Smooth muscle cell (in vitro differentiated cells): Measurements from ENCODE around the gene COL4A1. TPM values are rescaled to one million over a fixed set of nuclear protein-coding genes. Genes with fewer than 3 reads are reported as not detected.

Experiments
- DNase-seq: peaks from one replicate; lab custom pipeline; 2025; ENCODE audit not compliant: unreplicated experiment; lab: John Stamatoyannopoulos, UW
- H2AFZ ChIP-seq: fragments of 200-600 bp; sonication (generic); 2 replicates; pipeline ENCODE4 v1.6.0; 2016; ENCODE audit warnings: antibody characterized with exemption, low read depth, mild to moderate bottlenecking
- H3F3A ChIP-seq: fragments of 200-600 bp; sonication (generic); 2 replicates; pipeline ENCODE4 v1.6.0; 2017; ENCODE audit warnings: antibody characterized with exemption, low read depth
- H3K27ac ChIP-seq: fragments of 200-600 bp; sonication (generic); 2 replicates; pipeline ENCODE4 v1.5.1; 2016; ENCODE audit warnings: low read depth, mild to moderate bottlenecking
- H3K27me3 ChIP-seq: fragments of 200-600 bp; sonication (generic); 2 replicates; pipeline ENCODE4 v1.6.1; 2016; ENCODE audit warnings: low read depth, mild to moderate bottlenecking
- H3K36me3 ChIP-seq: fragments of 200-600 bp; sonication (generic); 2 replicates; pipeline ENCODE4 v1.5.1; 2016; ENCODE audit warnings: low read depth
- H3K4me1 ChIP-seq: fragments of 200-600 bp; sonication (generic); 2 replicates; pipeline ENCODE4 v1.5.1; 2016; ENCODE audit warnings: low read depth
- H3K4me2 ChIP-seq: fragments of 200-600 bp; sonication (generic); 2 replicates; pipeline ENCODE4 v1.6.0; 2016; ENCODE audit warnings: mild to moderate bottlenecking
- H3K4me3 ChIP-seq: fragments of 200-600 bp; sonication (generic); 2 replicates; pipeline ENCODE4 v1.5.1; 2016; ENCODE audit warnings: mild to moderate bottlenecking
- H3K79me2 ChIP-seq: fragments of 200-600 bp; sonication (generic); 2 replicates; pipeline ENCODE4 v1.6.0; 2016; ENCODE audit warnings: low read depth, mild to moderate bottlenecking
- H3K9ac ChIP-seq: fragments of 200-600 bp; sonication (generic); 2 replicates; pipeline ENCODE4 v1.6.0; 2016; ENCODE audit warnings: low read depth
- H3K9me3 ChIP-seq: fragments of 200-600 bp; sonication (generic); replicated peaks from 2 replicates; pipeline ENCODE4 v1.5.1; 2016; ENCODE audit warnings: low read depth
- H4K20me1 ChIP-seq: fragments of 200-600 bp; sonication (generic); 2 replicates; pipeline ENCODE4 v1.6.0; 2016; ENCODE audit warnings: low read depth
- WGBS: methylation state at CpG from one replicate; pipeline ENCODE4 v1.1.7; 2016; ENCODE audit warnings: low lambda C conversion rate; 5-methylcytosine and 5-hydroxymethylcytosine counted together
- polyA plus RNA-seq: library from polyadenylated mRNA; unstranded; fragments of >200 nt; fragmentation: Nextera tagmentation; extraction: Ambion mirVana; gene quantifications from 2 replicates; pipeline ENCODE4 v1.2.1, GENCODE V29; 2016
- total RNA-seq: library from RNA; depleted of rRNA; stranded (reverse); fragments of >200 nt; gene quantifications from 2 replicates; pipeline ENCODE4 v1.2.3, GENCODE V29; 2014
- TF ChIP-seq, protein P1 (sequence below): fragments of 200-600 bp; sonication (generic); IDR thresholded peaks from 2 replicates; pipeline ENCODE4 v1.5.1; 2017; ENCODE audit warnings: borderline replicate concordance, mild to moderate bottlenecking, antibody characterized with exemption; ENCODE audit not compliant: insufficient read depth, poor library complexity, severe bottlenecking

COL4A1 gene
- 4,372 and 5,353 TPM in 2 replicates for total RNA-seq
- polyA plus RNA-seq, result 1,844 and 2,409 TPM in 2 replicates

DNA sequence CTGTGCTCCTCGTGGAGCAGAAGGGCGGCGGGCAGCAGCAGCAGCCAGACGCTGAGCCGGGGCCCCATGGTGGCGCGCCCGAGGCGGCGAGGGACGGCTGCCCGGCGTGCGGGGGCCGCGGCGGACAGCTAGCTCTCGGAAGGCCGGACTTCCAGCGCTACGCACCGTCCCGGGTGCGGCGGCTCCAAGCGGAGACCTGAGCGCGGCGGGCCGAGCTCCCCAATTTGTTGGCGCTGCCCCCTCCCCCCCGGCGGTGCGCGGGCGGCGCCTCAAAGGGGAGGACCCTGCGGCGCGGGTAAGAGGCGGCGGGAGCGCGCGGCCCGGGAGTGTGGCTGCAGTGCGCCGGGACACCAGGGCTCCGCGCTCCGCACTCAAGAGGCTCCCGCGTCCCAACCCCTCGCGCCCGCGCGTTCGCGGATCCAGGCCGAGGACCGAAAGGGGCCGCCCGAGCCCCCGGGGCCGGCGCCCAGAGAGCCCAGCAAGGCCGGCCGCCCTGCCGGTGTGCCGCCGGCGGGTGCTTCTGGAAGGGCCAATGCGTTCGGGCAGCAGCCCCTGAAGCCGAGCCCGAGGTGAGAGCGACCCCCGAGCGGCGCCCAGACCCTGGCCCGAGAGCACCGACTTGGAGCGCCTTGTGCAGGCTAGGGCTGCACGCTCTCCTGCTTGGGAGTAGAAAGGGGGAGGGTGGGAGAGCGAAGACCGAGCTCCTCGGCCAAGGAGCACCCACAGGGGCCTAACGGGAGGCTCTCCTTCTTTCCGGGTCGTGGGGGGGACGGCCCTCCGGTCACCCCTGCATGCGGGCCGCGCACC is at the start of gene COL4A1, which contains the start of gene COL4A2:
TSS of gene COL4A1 (minus strand) at position 198 of the 807 bp plus-strand sequence. CDS start at position 68, 130 bp downstream.
TSS of gene COL4A2 (plus strand) at position 325 of the 807 bp plus-strand sequence. CDS start 620 bp downstream, outside the sequence.
- H3F3A ChIP-seq, result peaks cover 78% of the 10 kb centered on the region
- H3K27ac ChIP-seq, result peak within 1 kb of the TSS; percentile 94
- DNase-seq, result no peak
- no peaks in the 10 kb centered on the region for H3K9me3 ChIP-seq
- TF ChIP-seq, protein P1, sequence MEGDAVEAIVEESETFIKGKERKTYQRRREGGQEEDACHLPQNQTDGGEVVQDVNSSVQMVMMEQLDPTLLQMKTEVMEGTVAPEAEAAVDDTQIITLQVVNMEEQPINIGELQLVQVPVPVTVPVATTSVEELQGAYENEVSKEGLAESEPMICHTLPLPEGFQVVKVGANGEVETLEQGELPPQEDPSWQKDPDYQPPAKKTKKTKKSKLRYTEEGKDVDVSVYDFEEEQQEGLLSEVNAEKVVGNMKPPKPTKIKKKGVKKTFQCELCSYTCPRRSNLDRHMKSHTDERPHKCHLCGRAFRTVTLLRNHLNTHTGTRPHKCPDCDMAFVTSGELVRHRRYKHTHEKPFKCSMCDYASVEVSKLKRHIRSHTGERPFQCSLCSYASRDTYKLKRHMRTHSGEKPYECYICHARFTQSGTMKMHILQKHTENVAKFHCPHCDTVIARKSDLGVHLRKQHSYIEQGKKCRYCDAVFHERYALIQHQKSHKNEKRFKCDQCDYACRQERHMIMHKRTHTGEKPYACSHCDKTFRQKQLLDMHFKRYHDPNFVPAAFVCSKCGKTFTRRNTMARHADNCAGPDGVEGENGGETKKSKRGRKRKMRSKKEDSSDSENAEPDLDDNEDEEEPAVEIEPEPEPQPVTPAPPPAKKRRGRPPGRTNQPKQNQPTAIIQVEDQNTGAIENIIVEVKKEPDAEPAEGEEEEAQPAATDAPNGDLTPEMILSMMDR, result no peak
- peak within 1 kb of the TSS; percentile 90 for H3K9ac ChIP-seq
- H3K4me2 ChIP-seq, result peak within 1 kb of the TSS; percentile 97
- H3K4me1 ChIP-seq, result peaks cover 53% of the 10 kb centered on the region
- H4K20me1 ChIP-seq, result peaks cover 98% of the 10 kb centered on the region
- peak within 1 kb of the TSS; percentile 93 for H3K4me3 ChIP-seq
- WGBS, result 1% methylated on average over 74 of the region's 96 CpGs
- no peaks in the 10 kb centered on the region for H3K36me3 ChIP-seq
- H3K27me3 ChIP-seq, result no peaks in the 10 kb centered on the region
- peaks cover 100% of the 10 kb centered on the region for H3K79me2 ChIP-seq
- H2AFZ ChIP-seq, result no peak within 1 kb of the TSS

DNA sequence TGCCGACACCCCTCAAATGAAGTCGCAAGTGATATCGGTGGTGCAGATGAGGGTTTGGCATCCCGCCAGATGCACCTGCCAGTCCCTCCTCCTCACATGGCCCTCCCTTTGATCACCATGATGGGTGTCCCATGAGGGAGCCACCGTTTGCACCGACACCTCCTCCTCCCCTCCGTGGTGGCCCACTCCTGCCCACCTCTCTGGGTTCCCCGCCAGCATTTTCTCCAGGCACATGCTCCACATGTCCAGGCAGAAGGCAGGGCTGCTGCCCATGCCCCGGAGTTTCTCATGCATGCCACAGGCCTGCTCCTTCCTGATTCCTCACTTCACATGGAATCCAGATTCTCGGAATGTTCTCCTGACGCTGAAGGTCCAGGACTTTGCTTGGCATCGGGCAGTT is 49.4 kb upstream of the COL4A1 start:
- 89% methylated on average over 12 of the region's 12 CpGs for WGBS
- Histone ChIP-seq H3K79me2 (peaks cover 88% of the 10 kb centered on the region), H4K20me1 (peaks cover 61% of the 10 kb centered on the region), H3K4me1 (peaks cover 15% of the 10 kb centered on the region), H3F3A (peaks cover 71% of the 10 kb centered on the region), H3K9ac (no peak overlapping the region), H3K27ac (peak overlapping the region; percentile 97), H2AFZ (no peak overlapping the region), H3K4me3 (no peak overlapping the region), H3K9me3 (no peaks in the 10 kb centered on the region), H3K27me3 (no peaks in the 10 kb centered on the region), H3K36me3 (peaks cover 4% of the 10 kb centered on the region), H3K4me2 (no peak overlapping the region)
- TF ChIP-seq, protein P1, result no peak
- DNase-seq, result no peak

DNA sequence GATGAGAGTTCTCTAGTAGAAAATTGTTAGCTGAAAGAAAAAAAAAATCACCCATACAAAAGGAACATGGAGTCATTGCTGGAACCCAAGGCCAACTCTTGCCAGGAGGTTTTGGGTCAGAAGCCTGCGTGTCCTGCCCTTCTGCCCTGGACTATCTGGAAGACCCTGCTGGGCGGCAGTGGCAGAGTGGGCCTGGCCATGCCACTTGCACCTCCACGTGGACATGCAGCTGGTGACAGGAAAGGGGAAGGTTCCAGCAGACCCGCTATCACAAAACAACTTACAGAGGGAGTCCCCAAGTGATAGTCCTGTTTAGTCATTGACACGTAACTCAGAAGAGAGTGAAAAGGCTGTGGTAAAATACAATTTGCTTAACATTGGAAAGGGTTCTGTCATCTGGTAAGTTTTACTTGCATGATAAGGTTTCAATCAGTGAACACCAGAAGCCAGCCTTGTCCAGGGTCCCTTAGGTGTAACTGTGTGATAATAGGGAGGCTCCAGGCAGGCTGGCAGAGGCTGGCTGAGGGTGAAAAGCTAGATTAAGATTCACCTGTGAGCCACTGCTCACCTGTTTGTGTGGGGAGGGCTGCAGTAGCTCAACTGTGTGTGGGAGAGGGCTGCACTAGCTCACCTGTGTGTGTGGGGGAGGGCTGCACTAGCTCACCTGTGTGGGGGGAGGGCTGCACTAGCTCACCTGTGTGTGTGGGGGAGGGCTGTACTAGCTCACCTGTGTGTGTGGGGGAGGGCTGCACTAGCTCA is 47.9 kb upstream of the COL4A1 start:
- Histone ChIP-seq H4K20me1 (peaks cover 76% of the 10 kb centered on the region), H2AFZ (no peak overlapping the region), H3F3A (peaks cover 73% of the 10 kb centered on the region), H3K27ac (peak overlapping the region; percentile 96), H3K79me2 (peaks cover 93% of the 10 kb centered on the region), H3K9me3 (no peaks in the 10 kb centered on the region), H3K9ac (no peak overlapping the region), H3K36me3 (peaks cover 4% of the 10 kb centered on the region), H3K4me3 (no peak overlapping the region), H3K4me1 (peaks cover 11% of the 10 kb centered on the region), H3K4me2 (no peak overlapping the region), H3K27me3 (no peaks in the 10 kb centered on the region)
- 69% methylated on average over 5 of the region's 5 CpGs for WGBS
- DNase-seq, result no peak
- TF ChIP-seq, protein P1, result no peak
